A549 (cell line): Measurements from ENCODE around the gene NT5C. TPM values are rescaled to one million over a fixed set of nuclear protein-coding genes. Genes with fewer than 3 reads are reported as not detected.

Source experiments
- ATAC-seq, 2 experiments: fragments of 200-7000 bp in 1 of 2; fragments of >200 bp in 1 of 2; cut with Nextera tagmentation in 1 of 2; cut with Tn5 transposase in 1 of 2; 3 replicates each; pipeline versions ENCODE4 v1.8.0 to v1.9.1; 2018 to 2020; ENCODE audit warnings: mild to moderate bottlenecking in 1 of 2, moderate library complexity in 1 of 2
- CTCF ChIA-PET: fragments of 300-600 bp; sonication (Branson Sonifier 250); formaldehyde crosslinking; extraction: SDS; loops from one replicate; lab custom pipeline; 2021; ENCODE audit warnings: antibody characterized with exemption, inconsistent platforms; lab: Yijun Ruan, JAX
- POLR2A ChIA-PET: fragments of 350-600 bp; formaldehyde crosslinking; extraction: SDS; loops from one replicate; lab custom pipeline; 2021; ENCODE audit warnings: antibody characterized with exemption, inconsistent platforms; lab: Yijun Ruan, JAX
- DNase-seq, 2 experiments: peaks; one replicate each; pipeline versions ENCODE4 v3.0.0 to v3.0.0-alpha.2; 2011 to 2016; ENCODE audit warnings: low read depth in 1 of 2, low spot score in 1 of 2
- FAIRE-seq: peaks from 2 replicates; lab custom pipeline; 2011; peaks lifted over from hg19 to GRCh38; lab: Jason Lieb, UNC
- H3K27ac ChIP-seq, 2 experiments: fragments of >200 bp; sonication (Bioruptor Twin); formaldehyde crosslinking; 3 replicates each; pipeline ENCODE4 v1.5.1; 2016 to 2017
- H3K4me1 ChIP-seq: fragments of >200 bp; sonication (Bioruptor Twin); formaldehyde crosslinking; 3 replicates; pipeline ENCODE4 v1.6.1; 2016
- H3K4me2 ChIP-seq: fragments of >200 bp; sonication (Bioruptor Twin); formaldehyde crosslinking; 3 replicates; pipeline ENCODE4 v1.6.1; 2016
- H3K4me3 ChIP-seq: fragments of >200 bp; sonication (Bioruptor Twin); formaldehyde crosslinking; 3 replicates; pipeline ENCODE4 v1.5.1; 2016
- H3K9me3 ChIP-seq: fragments of >200 bp; sonication (Bioruptor Twin); formaldehyde crosslinking; 3 replicates; pipeline ENCODE4 v1.6.1; 2016
- BHLHE40 ChIP-seq: IDR thresholded peaks from 2 replicates; pipeline ENCODE4 v1.6.1; 2012; ENCODE audit warnings: low read depth, low read length, inconsistent platforms
- CBX8 ChIP-seq: fragments of 200-600 bp; sonication (generic); IDR thresholded peaks from 2 replicates; pipeline ENCODE4 v1.6.1; 2016
- CHD2 ChIP-seq: fragments of 150-350 bp; IDR thresholded peaks from 2 replicates; pipeline ENCODE4 v1.6.1; 2014; ENCODE audit warnings: low read length; ENCODE audit not compliant: partially characterized antibody
- EHMT2 ChIP-seq: fragments of 200-600 bp; sonication (generic); IDR thresholded peaks from 2 replicates; pipeline ENCODE4 v1.6.1; 2016; ENCODE audit warnings: antibody characterized with exemption, low read depth, mild to moderate bottlenecking, moderate library complexity
- EP300 ChIP-seq, 2 experiments: fragments of >200 bp; sonication (Bioruptor Twin); formaldehyde crosslinking; IDR thresholded peaks; 2 replicates in 1 of 2; 3 replicates in 1 of 2; pipeline ENCODE4 v1.6.1; 2016 to 2017
- ESRRA ChIP-seq: fragments of 150-350 bp; IDR thresholded peaks from 2 replicates; pipeline ENCODE4 v1.6.1; 2014; ENCODE audit warnings: mild to moderate bottlenecking, low read length, borderline replicate concordance
- FOSB ChIP-seq: fragments of 250-450 bp; sonication (Bioruptor Pico); IDR thresholded peaks from 2 replicates; pipeline ENCODE4 v1.5.0; 2020; ENCODE audit warnings: mild to moderate bottlenecking, moderate library complexity
- FOSL2 ChIP-seq, 2 experiments: fragments of 450-650 bp in 1 of 2; fragments of >200 bp in 1 of 2; sonication (Bioruptor Twin) in 1 of 2; formaldehyde crosslinking; IDR thresholded peaks; 2 replicates each; pipeline versions ENCODE4 v1.5.0 to v1.6.1; 2016 to 2020; ENCODE audit warnings: mild to moderate bottlenecking in 1 of 2, moderate library complexity in 1 of 2
- FOXS1 ChIP-seq: fragments of 250-450 bp; sonication (Bioruptor Pico); IDR thresholded peaks from 2 replicates; pipeline ENCODE4 v1.5.0; 2020; ENCODE audit warnings: mild to moderate bottlenecking, moderate library complexity
- HDAC2 ChIP-seq: fragments of 200-600 bp; sonication (generic); IDR thresholded peaks from 2 replicates; pipeline ENCODE4 v1.6.1; 2016
- HOXA7 ChIP-seq: fragments of 250-450 bp; sonication (Bioruptor Pico); IDR thresholded peaks from 2 replicates; pipeline ENCODE4 v1.5.0; 2020; ENCODE audit warnings: mild to moderate bottlenecking, moderate library complexity
- HOXB13 ChIP-seq: fragments of 250-450 bp; sonication (Bioruptor Pico); IDR thresholded peaks from 2 replicates; pipeline ENCODE4 v1.5.0; 2020; ENCODE audit warnings: low read depth, mild to moderate bottlenecking, moderate library complexity
- JUNB ChIP-seq: fragments of >200 bp; sonication (Bioruptor Twin); formaldehyde crosslinking; IDR thresholded peaks from 2 replicates; pipeline ENCODE4 v1.6.1; 2016
- KDM1A ChIP-seq: fragments of 200-600 bp; sonication (generic); IDR thresholded peaks from 2 replicates; pipeline ENCODE4 v1.6.1; 2016; ENCODE audit warnings: low read depth, mild to moderate bottlenecking
- KDM5A ChIP-seq: fragments of 200-600 bp; sonication (generic); IDR thresholded peaks from 2 replicates; pipeline ENCODE4 v1.6.1; 2016; ENCODE audit warnings: antibody characterized with exemption, mild to moderate bottlenecking
- MYC ChIP-seq: IDR thresholded peaks from 2 replicates; pipeline ENCODE4 v1.6.1; 2012; ENCODE audit warnings: mild to moderate bottlenecking, inconsistent platforms, low read length, improper control_type of control experiment, borderline replicate concordance
- NFE2L2 ChIP-seq: fragments of 150-350 bp; conservative IDR thresholded peaks from 2 replicates; pipeline ENCODE4 v1.6.1; 2014; ENCODE audit warnings: low read length
- NR3C1 ChIP-seq: fragments of >200 bp; sonication (Bioruptor Twin); formaldehyde crosslinking; IDR thresholded peaks from 3 replicates; pipeline ENCODE4 v1.6.1; 2017
- PHF8 ChIP-seq: fragments of 200-600 bp; sonication (generic); IDR thresholded peaks from 2 replicates; pipeline ENCODE4 v1.6.1; 2016; ENCODE audit warnings: low read depth, mild to moderate bottlenecking, antibody characterized with exemption, moderate library complexity, borderline replicate concordance
- RAD21 ChIP-seq, 2 experiments: fragments of >200 bp in 1 of 2; sonication (Bioruptor Twin) in 1 of 2; formaldehyde crosslinking in 1 of 2; IDR thresholded peaks in 1 of 2; conservative IDR thresholded peaks in 1 of 2; 2 replicates in 1 of 2; 3 replicates in 1 of 2; pipeline ENCODE4 v1.6.1; 2012 to 2018; ENCODE audit warnings: inconsistent platforms in 1 of 2
- RARB ChIP-seq: fragments of 250-450 bp; sonication (Bioruptor Pico); IDR thresholded peaks from 2 replicates; pipeline ENCODE4 v1.8.0; 2021; ENCODE audit warnings: mild to moderate bottlenecking, moderate library complexity
- RFX5 ChIP-seq: fragments of 450-650 bp; IDR thresholded peaks from 2 replicates; pipeline ENCODE4 v1.7.1; 2014; ENCODE audit warnings: antibody characterized with exemption, mild to moderate bottlenecking, moderate library complexity
- SREBF2 ChIP-seq: fragments of 450-650 bp; IDR thresholded peaks from 2 replicates; pipeline ENCODE4 v1.6.1; 2014; ENCODE audit warnings: mild to moderate bottlenecking, moderate library complexity
- TP53 ChIP-seq: fragments of 250-450 bp; sonication (Bioruptor Pico); IDR thresholded peaks from 2 replicates; pipeline ENCODE4 v1.5.0; 2021; ENCODE audit warnings: mild to moderate bottlenecking, moderate library complexity
- ZC3H11A ChIP-seq: fragments of 450-650 bp; IDR thresholded peaks from 2 replicates; pipeline ENCODE4 v1.6.1; 2014; ENCODE audit warnings: antibody characterized with exemption, mild to moderate bottlenecking
- ZSCAN20 ChIP-seq: fragments of 250-450 bp; sonication (Bioruptor Pico); IDR thresholded peaks from 2 replicates; pipeline ENCODE4 v1.8.0; 2022; ENCODE audit warnings: mild to moderate bottlenecking, moderate library complexity
- WGBS: methylation state at CpG from one replicate; pipeline ENCODE4 v1.1.6; 2017; ENCODE audit errors: missing lambda C conversion rate; 5-methylcytosine and 5-hydroxymethylcytosine counted together
- polyA plus RNA-seq, 4 experiments: library from polyadenylated mRNA; depleted of rRNA in 3 of 4; stranded (reverse); fragments of >200 nt; fragmentation: RNase III in 1 of 4; extraction: RNeasy Plus Mini Kit Qiagen cat#74134 plus additional on column Dnase treatment in 1 of 4; gene quantifications; 2 replicates in 3 of 4; 3 replicates in 1 of 4; pipeline ENCODE4 v1.2.3, GENCODE V29; 2011 to 2017
- TF ChIP-seq, protein P1 (sequence below): fragments of 250-450 bp; sonication (Bioruptor Pico); IDR thresholded peaks from 2 replicates; pipeline ENCODE4 v1.5.0; 2021; ENCODE audit warnings: mild to moderate bottlenecking, moderate library complexity, borderline replicate concordance
- TF ChIP-seq, protein P2 (sequence below): fragments of >200 bp; sonication (Bioruptor Twin); formaldehyde crosslinking; IDR thresholded peaks from 3 replicates; pipeline ENCODE4 v1.6.1; 2016
- TF ChIP-seq, protein P3 (sequence below): IDR thresholded peaks from 2 replicates; pipeline ENCODE4 v1.6.1; 2012
- TF ChIP-seq, protein P4 (sequence below): fragments of 150-350 bp; IDR thresholded peaks from 2 replicates; pipeline ENCODE4 v1.6.1; 2014; ENCODE audit warnings: low read depth, mild to moderate bottlenecking, low read length
- TF ChIP-seq, protein P5 (sequence below): IDR thresholded peaks from 2 replicates; pipeline ENCODE4 v1.6.1; 2012; ENCODE audit warnings: low read depth, borderline replicate concordance
- TF ChIP-seq, protein P6 (sequence below): fragments of 250-450 bp; sonication (Bioruptor Pico); IDR thresholded peaks from 2 replicates; pipeline ENCODE4 v1.5.0; 2020; ENCODE audit warnings: low read depth, mild to moderate bottlenecking, moderate library complexity
- TF ChIP-seq, protein P7 (sequence below): IDR thresholded peaks from 2 replicates; pipeline ENCODE4 v1.6.1; 2012

Gene NT5C
- polyA plus RNA-seq, 2 of the 4 experiments (the other 2 are of a cell fraction) = 73.7 to 91.4 TPM

DNA sequence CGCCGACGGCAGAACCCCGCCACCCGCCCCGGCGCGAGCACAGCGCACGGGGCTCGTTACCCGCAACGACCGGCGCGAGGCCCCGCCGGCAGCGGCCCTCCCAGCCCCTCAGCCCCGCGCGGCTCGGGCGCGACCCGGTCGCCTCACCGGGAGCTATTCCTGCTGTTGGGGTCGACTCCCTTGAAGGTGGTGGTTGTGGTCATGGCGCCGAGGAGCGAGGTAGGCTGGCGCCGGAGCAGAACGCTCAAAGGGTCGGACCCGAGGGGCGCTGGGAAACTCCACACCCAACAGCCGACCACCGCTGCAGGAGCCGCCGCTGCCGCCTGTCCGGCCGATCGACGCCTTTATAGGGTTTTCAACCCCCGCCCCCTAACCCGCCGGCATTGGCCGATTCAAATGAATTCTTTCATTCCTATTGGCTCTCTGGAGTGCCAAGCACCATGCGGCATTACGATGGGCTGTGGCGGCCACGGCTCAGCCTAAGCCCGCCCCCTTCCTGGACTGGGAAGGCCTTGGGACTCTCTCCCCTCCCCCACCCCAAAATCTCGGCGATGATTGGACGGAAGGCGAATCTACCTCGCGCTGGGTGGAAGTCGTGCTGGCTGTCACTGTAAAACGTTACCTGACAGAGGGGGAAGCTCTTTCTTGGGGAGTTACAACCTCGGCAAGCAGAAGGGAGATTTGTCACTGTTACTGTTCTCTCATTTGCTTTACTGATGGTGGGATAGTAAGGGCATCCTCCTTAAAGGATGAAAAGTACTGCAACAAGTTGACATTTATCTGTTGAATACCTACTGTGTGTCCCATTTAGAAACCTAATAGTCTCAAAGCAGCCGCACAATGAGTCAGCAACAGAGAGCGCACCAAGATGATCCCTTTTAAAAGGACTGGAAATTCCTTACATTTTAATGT, 22.9 kb upstream of the NT5C start, which contains the start of gene JPT1:
JPT1 (minus strand) TSS at position 318 of the 912 bp plus-strand sequence; CDS start at position 203, 115 bp downstream.
- Histone ChIP-seq H3K4me1 (peaks cover 54% of the 10 kb centered on the region), H3K27ac (peak within 1 kb of the TSS; percentile 85 to 95), H3K4me3 (peak within 1 kb of the TSS; percentile 78), H3K4me2 (peak within 1 kb of the TSS; percentile 89), H3K9me3 (no peaks in the 10 kb centered on the region)
- peak; percentile 59 for FAIRE-seq
- 3% methylated on average over 33 of the region's 67 CpGs for WGBS
- peak; percentile 85 to 94 for ATAC-seq
- peak; percentile 99 to 100 for DNase-seq
- ChIA-PET POLR2A (interaction anchor here (0.7 to 2.3 kb wide), 22 partner anchors 9 to 136 kb away, joined by 3 to 21 read pairs (median 4); partner anchors contain the start of genes NT5C, NUP85, SLC16A5 and SUMO2), CTCF (interaction anchor here (0.6 to 3.1 kb wide), 8 partner anchors 10 to 193 kb away, joined by 3 to 14 read pairs (median 4); partner anchors contain the start of gene NT5C)
- TF ChIP-seq, protein P1, sequence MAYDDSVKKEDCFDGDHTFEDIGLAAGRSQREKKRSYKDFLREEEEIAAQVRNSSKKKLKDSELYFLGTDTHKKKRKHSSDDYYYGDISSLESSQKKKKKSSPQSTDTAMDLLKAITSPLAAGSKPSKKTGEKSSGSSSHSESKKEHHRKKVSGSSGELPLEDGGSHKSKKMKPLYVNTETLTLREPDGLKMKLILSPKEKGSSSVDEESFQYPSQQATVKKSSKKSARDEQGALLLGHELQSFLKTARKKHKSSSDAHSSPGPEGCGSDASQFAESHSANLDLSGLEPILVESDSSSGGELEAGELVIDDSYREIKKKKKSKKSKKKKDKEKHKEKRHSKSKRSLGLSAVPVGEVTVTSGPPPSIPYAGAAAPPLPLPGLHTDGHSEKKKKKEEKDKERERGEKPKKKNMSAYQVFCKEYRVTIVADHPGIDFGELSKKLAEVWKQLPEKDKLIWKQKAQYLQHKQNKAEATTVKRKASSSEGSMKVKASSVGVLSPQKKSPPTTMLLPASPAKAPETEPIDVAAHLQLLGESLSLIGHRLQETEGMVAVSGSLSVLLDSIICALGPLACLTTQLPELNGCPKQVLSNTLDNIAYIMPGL = no peak
- TF ChIP-seq ZSCAN20 (no peak), RAD21 (conservative IDR thresholded peaks at IDR 0.05 in 1 of 2, IDR thresholded peaks at IDR 0.05 in 1 of 2) (no peak), NFE2L2 (0 out of 2 replicates have a peak, but pooled peaks have one; percentile 8), HOXA7 (CRISPR knock-in tag) (no peak), PHF8 (peak; percentile 100), RFX5 (peak; percentile 47; the same call in 1 of the 2 replicates), HOXB13 (no peak), EHMT2 (no peak), ESRRA (0 out of 2 replicates have a peak, but pooled peaks have one; percentile 14), FOSL2 (IDR thresholded peaks at IDR 0.05) (no peak), FOSL2 (CRISPR knock-in tag; IDR thresholded peaks at IDR 0.05) (peak; percentile 16), JUNB (no peak), FOXS1 (CRISPR knock-in tag) (no peak), BHLHE40 (no peak), MYC (no peak), HDAC2 (no peak), NR3C1 (no peak), FOSB (no peak), RARB (CRISPR knock-in tag) (0 out of 2 replicates have a peak, but pooled peaks have one; percentile 54), CBX8 (no peak), CHD2 (peak; percentile 62), EP300 (IDR thresholded peaks at IDR 0.05) (no peak), TP53 (CRISPR knock-in tag) (peak; percentile 93), KDM1A (no peak), ZC3H11A (no peak), SREBF2 (no peak), KDM5A (no peak)
- TF ChIP-seq, protein P2, sequence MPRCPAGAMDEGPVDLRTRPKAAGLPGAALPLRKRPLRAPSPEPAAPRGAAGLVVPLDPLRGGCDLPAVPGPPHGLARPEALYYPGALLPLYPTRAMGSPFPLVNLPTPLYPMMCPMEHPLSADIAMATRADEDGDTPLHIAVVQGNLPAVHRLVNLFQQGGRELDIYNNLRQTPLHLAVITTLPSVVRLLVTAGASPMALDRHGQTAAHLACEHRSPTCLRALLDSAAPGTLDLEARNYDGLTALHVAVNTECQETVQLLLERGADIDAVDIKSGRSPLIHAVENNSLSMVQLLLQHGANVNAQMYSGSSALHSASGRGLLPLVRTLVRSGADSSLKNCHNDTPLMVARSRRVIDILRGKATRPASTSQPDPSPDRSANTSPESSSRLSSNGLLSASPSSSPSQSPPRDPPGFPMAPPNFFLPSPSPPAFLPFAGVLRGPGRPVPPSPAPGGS = peak; percentile 100
- TF ChIP-seq, protein P3, sequence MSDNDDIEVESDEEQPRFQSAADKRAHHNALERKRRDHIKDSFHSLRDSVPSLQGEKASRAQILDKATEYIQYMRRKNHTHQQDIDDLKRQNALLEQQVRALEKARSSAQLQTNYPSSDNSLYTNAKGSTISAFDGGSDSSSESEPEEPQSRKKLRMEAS = peak; percentile 88
- TF ChIP-seq, protein P4, sequence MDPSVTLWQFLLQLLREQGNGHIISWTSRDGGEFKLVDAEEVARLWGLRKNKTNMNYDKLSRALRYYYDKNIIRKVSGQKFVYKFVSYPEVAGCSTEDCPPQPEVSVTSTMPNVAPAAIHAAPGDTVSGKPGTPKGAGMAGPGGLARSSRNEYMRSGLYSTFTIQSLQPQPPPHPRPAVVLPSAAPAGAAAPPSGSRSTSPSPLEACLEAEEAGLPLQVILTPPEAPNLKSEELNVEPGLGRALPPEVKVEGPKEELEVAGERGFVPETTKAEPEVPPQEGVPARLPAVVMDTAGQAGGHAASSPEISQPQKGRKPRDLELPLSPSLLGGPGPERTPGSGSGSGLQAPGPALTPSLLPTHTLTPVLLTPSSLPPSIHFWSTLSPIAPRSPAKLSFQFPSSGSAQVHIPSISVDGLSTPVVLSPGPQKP = no peak
- TF ChIP-seq, protein P5, sequence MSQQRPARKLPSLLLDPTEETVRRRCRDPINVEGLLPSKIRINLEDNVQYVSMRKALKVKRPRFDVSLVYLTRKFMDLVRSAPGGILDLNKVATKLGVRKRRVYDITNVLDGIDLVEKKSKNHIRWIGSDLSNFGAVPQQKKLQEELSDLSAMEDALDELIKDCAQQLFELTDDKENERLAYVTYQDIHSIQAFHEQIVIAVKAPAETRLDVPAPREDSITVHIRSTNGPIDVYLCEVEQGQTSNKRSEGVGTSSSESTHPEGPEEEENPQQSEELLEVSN = peak; percentile 70; the same call in 1 of the 2 replicates
- TF ChIP-seq, protein P6, sequence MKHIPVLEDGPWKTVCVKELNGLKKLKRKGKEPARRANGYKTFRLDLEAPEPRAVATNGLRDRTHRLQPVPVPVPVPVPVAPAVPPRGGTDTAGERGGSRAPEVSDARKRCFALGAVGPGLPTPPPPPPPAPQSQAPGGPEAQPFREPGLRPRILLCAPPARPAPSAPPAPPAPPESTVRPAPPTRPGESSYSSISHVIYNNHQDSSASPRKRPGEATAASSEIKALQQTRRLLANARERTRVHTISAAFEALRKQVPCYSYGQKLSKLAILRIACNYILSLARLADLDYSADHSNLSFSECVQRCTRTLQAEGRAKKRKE = no peak
- TF ChIP-seq, protein P7, sequence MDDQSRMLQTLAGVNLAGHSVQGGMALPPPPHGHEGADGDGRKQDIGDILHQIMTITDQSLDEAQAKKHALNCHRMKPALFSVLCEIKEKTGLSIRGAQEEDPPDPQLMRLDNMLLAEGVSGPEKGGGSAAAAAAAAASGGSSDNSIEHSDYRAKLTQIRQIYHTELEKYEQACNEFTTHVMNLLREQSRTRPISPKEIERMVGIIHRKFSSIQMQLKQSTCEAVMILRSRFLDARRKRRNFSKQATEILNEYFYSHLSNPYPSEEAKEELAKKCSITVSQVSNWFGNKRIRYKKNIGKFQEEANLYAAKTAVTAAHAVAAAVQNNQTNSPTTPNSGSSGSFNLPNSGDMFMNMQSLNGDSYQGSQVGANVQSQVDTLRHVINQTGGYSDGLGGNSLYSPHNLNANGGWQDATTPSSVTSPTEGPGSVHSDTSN = peak; percentile 96
